GM12872 (cell line): ENCODE results near the gene ARID1A.

Experiments used
- TF ChIP-seq, protein P1 (sequence below): IDR thresholded peaks from 3 replicates; pipeline ENCODE4 v1.5.1; 2011; ENCODE audit warnings: low read depth, mild to moderate bottlenecking, low read length, moderate library complexity; ENCODE audit not compliant: insufficient read depth

The ARID1A gene

DNA sequence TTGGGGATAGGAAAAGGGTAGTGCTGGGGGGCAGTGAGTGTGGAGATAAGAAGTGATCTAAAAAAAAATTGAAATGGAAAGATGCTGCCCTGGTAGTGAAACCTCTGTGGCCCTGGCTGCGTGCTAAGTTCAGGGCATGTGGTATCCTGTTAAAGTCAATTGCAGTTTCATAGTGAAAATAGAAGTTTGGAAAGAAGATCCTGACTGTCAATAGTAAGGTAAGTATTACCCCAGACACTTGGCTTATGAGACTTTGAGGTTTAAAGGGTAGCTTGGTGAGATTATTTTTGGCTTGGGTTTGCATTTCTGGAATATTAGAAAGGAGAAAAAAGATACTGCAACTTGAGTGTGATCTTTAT is 6.8 kb downstream of the ARID1A start:
- TF ChIP-seq, protein P1, sequence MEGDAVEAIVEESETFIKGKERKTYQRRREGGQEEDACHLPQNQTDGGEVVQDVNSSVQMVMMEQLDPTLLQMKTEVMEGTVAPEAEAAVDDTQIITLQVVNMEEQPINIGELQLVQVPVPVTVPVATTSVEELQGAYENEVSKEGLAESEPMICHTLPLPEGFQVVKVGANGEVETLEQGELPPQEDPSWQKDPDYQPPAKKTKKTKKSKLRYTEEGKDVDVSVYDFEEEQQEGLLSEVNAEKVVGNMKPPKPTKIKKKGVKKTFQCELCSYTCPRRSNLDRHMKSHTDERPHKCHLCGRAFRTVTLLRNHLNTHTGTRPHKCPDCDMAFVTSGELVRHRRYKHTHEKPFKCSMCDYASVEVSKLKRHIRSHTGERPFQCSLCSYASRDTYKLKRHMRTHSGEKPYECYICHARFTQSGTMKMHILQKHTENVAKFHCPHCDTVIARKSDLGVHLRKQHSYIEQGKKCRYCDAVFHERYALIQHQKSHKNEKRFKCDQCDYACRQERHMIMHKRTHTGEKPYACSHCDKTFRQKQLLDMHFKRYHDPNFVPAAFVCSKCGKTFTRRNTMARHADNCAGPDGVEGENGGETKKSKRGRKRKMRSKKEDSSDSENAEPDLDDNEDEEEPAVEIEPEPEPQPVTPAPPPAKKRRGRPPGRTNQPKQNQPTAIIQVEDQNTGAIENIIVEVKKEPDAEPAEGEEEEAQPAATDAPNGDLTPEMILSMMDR = no peak

DNA sequence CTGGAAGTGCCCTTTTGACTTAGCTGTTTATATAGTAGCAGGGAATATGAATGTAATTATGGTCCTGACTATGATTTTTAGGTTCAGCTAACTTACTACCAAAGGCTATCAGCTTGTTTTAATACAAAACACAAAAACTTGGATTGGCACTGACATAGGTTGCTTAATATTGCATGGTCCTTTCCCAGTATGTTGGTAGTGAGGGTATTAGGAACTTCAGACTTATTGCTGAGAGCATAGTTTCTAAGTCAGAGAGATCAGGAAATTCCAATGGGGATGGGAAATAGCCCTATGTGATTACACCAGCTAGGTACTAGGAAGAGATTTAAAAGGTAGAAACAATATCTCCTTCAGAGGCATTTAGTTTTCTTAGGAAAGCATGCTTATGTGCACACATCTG is 7.7 kb downstream of the ARID1A start:
- TF ChIP-seq, protein P1 = no peak

DNA sequence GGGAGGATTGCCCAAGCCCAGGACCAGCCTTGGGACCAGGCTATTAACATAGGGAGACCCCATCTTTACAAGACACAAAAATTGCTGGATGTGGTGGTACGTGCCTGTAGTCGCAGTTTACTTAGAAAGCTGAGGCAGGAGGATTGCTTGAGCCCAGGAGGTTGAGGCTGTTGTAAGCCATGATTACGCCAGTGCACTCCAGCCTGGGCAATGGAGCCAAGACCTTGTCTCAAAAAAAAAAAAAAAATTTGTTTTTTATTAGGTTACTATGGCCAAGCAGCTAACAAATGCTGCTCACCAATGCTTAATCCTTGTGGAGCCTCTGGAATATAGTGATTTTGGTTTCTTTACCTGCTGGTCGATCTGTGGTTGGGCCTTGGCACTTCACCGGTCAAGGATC is 8.8 kb downstream of the ARID1A start:
- TF ChIP-seq, protein P1 = no peak

DNA sequence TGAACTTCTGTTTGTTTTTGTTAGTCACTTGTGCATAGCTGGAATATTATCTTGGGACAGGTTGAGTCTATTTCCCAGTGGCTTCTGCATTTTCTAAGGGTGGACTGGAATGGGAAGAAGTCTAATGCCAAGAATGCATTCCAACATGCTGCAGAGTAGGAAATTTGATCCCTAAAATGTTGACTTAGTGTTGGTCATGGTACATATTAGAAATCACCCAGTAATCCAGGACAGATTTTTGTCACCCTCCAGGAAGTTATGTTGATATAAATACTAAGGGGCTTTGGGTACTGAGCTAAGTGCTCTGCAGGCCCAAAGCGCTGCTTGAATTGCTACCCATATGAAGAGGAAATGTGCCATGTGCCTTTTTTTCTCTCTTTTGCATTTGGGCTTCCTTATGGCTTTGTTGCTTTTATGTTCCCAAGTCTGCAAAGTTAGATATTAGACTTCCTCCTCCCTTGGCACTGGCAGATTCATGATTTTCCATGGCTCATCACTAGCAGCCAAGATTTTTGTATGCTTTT is 10.0 kb downstream of the ARID1A start:
- TF ChIP-seq, protein P1 = no peak

DNA sequence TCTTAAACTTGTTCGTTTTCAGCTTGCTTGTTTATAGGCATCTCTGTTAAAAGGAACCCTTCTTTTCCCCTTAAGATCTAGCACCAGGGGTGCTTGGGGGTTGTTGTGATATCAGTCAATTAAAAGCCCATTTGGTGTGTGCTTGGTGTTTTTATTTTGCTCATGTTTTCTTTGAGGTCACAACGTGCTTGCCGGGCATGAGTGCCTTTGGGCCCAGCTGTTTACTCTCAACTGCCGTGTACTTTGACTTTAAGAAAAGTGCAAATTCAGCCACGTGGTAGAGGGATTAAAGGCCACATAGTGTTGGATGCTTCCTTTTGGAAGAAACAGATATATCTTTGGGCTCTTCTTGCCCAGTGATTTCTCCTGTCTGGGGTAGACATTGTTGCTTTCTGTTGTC is 10.5 kb downstream of the ARID1A start:
- TF ChIP-seq, protein P1 = no peak

DNA sequence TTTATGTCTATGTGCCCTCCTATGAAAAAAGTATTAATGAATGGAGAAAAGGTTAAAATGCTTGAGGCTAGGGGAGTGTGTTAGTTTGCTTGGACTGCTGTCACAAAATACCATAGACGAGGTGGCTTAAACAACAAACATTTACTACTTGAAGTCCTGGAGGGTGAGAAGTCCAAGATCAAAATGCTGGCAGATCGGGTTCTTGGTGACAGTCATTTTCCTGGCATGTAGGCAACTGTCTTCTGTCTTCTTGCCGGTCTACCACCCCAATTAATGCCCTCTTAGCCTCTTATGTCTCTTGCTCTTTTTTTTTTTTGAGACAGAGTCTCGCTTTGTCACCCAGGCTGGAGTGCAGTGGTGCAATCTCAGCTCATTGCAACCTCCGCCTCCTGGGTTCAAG is 15.0 kb downstream of the ARID1A start:
- TF ChIP-seq, protein P1 = no peak

DNA sequence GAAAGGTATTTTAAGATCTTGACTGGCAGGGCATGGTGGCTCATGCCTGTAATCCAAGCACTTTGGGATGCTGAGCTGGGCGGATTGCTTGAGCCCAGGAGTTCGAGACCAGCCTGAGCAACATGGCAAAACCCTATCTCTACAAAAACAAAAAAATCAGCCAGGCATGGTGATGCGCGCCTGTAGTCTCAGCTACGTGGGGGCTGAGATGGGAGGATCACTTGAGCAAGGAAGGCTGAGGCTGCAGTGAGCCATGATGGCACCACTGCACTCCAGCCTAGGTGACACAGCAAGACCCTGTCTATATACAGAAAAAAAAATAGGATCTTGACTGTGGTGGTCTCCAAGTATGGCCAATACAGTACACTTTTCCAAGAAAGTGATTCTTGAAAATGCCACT is 16.0 kb downstream of the ARID1A start:
- TF ChIP-seq, protein P1 = no peak
